Measurements from ENCODE around the gene SCN2B.

GRCh38 chr11:118153976-118154375 lies 22.5 kb downstream of the SCN2B start:
- TF ChIP-seq CTCF (IDR thresholded peaks at IDR 0.05; ENCODE audit: low read length) (no peak), EZH2 (optimal IDR thresholded peaks at IDR 0.05; ENCODE audit: low read depth, low read length) (no peak), EZH2phosphoT487 (IDR thresholded peaks at IDR 0.05; ENCODE audit: low read length) (no peak)
